HepG2 (cell line): ENCODE results near the gene STX1B. TPM values are rescaled to one million over a fixed set of nuclear protein-coding genes. Genes with fewer than 3 reads are reported as not detected.

Experiments
- ARID5B ChIP-seq: IDR thresholded peaks from 2 replicates; pipeline ENCODE4 v1.4.0; 2020; ENCODE audit warnings: mild to moderate bottlenecking, missing genetic modification reagents
- ATRX ChIP-seq: sonication (generic); formaldehyde crosslinking; IDR thresholded peaks from 2 replicates; pipeline ENCODE4 v1.4.0; 2020; ENCODE audit warnings: missing genetic modification reagents, borderline replicate concordance
- CC2D1A ChIP-seq: sonication (generic); formaldehyde crosslinking; IDR thresholded peaks from 2 replicates; pipeline ENCODE4 v1.8.1; 2023; ENCODE audit warnings: mild to moderate bottlenecking, missing genetic modification reagents
- FUBP1 ChIP-seq: sonication (generic); formaldehyde crosslinking; IDR thresholded peaks from 2 replicates; pipeline ENCODE4 v1.5.1; 2020; ENCODE audit warnings: missing genetic modification reagents, mild to moderate bottlenecking, borderline replicate concordance
- HIVEP1 ChIP-seq: sonication (generic); formaldehyde crosslinking; IDR thresholded peaks from 2 replicates; pipeline ENCODE4 v1.4.0; 2020; ENCODE audit warnings: mild to moderate bottlenecking, missing genetic modification reagents
- JARID2 ChIP-seq: sonication (generic); formaldehyde crosslinking; IDR thresholded peaks from 2 replicates; pipeline ENCODE4 v1.8.1; 2023; ENCODE audit warnings: missing genetic modification reagents, inconsistent platforms; ENCODE audit not compliant: insufficient replicate concordance
- KLF12 ChIP-seq: sonication (generic); formaldehyde crosslinking; IDR thresholded peaks from 2 replicates; pipeline ENCODE4 v1.4.0; 2020; ENCODE audit warnings: missing genetic modification reagents, borderline replicate concordance
- MZF1 ChIP-seq: sonication (generic); formaldehyde crosslinking; IDR thresholded peaks from 2 replicates; pipeline ENCODE4 v1.8.1; 2023; ENCODE audit warnings: mild to moderate bottlenecking, missing genetic modification reagents, borderline replicate concordance
- NR2F6 ChIP-seq, 2 experiments: IDR thresholded peaks; 2 replicates each; pipeline ENCODE4 v1.6.1; 2016; ENCODE audit warnings: antibody characterized with exemption in 1 of 2, mild to moderate bottlenecking in 1 of 2
- PHF8 ChIP-seq: sonication (generic); formaldehyde crosslinking; IDR thresholded peaks from 2 replicates; pipeline ENCODE4 v1.5.0; 2020; ENCODE audit warnings: missing genetic modification reagents
- PTBP1 ChIP-seq: fragments of 200-400 bp; formaldehyde crosslinking; IDR thresholded peaks from 2 replicates; pipeline ENCODE4 v1.6.1; 2018; ENCODE audit warnings: low read length, low read depth; ENCODE audit not compliant: poor library complexity, severe bottlenecking
- TMF1 ChIP-seq: sonication (generic); formaldehyde crosslinking; IDR thresholded peaks from 2 replicates; pipeline ENCODE4 v1.8.1; 2022; ENCODE audit warnings: low read depth, missing genetic modification reagents
- ZNF180 ChIP-seq: sonication (generic); formaldehyde crosslinking; IDR thresholded peaks from 2 replicates; pipeline ENCODE4 v1.4.0; 2020; ENCODE audit warnings: low read depth, missing genetic modification reagents, borderline replicate concordance
- polyA plus RNA-seq, 8 experiments: library from polyadenylated mRNA; depleted of rRNA in 3 of 8; stranded (reverse) in 7 of 8; unstranded in 1 of 8; fragments of >200 nt; fragmentation: Illumina TruSeq in 4 of 8; extraction: Trizol in 4 of 8; gene quantifications; 2 replicates each; pipeline versions ENCODE4 v1.2.1 to v1.2.3, GENCODE V29; 2011 to 2016; ENCODE audit warnings: low read depth in 4 of 8, missing spikeins in 1 of 8, mixed read lengths in 1 of 8; ENCODE audit not compliant: insufficient read depth in 1 of 8
- total RNA-seq, 5 experiments: library from RNA; depleted of rRNA; stranded (reverse); fragments of >200 nt; fragmentation: Illumina TruSeq; extraction: Trizol; gene quantifications; 2 replicates each; pipeline ENCODE4 v1.2.3, GENCODE V29; 2016; ENCODE audit warnings: low read depth in 1 of 5
- TF ChIP-seq, protein P1 (sequence below): sonication (generic); formaldehyde crosslinking; IDR thresholded peaks from 2 replicates; pipeline ENCODE4 v1.8.0; 2022; ENCODE audit warnings: mild to moderate bottlenecking, missing genetic modification reagents, moderate library complexity
- TF ChIP-seq, protein P2 (sequence below): sonication (generic); formaldehyde crosslinking; IDR thresholded peaks from 2 replicates; pipeline ENCODE4 v1.5.1; 2020; ENCODE audit warnings: mild to moderate bottlenecking, missing genetic modification reagents, borderline replicate concordance

Gene STX1B
- total and polyA plus RNA-seq, 2 of the 13 experiments (the other 11 are each of a cell fraction or from before 2014, with no cell fraction given): 2.1 to 3.0 TPM

GRCh38 chr16:31033709-31034492 lies 23.5 kb upstream of the STX1B start (continued):
- TF ChIP-seq FUBP1 (CRISPR knock-in tag) (no peak), TMF1 (CRISPR knock-in tag) (no peak), CC2D1A (CRISPR knock-in tag) (no peak), JARID2 (CRISPR knock-in tag) (no peak), ZNF180 (CRISPR knock-in tag) (0 out of 2 replicates have a peak, but pooled peaks have one; percentile 38), NR2F6 (IDR thresholded peaks at IDR 0.05) (no peak), NR2F6 (CRISPR knock-in tag; IDR thresholded peaks at IDR 0.05) (0 out of 2 replicates have a peak, but pooled peaks have one; percentile 48), PHF8 (CRISPR knock-in tag) (peak; percentile 51; the same call in 1 of the 2 replicates), KLF12 (no peak), ATRX (CRISPR knock-in tag) (no peak), MZF1 (CRISPR knock-in tag) (0 out of 2 replicates have a peak, but pooled peaks have one; percentile 51), HIVEP1 (CRISPR knock-in tag) (peak; percentile 42), ARID5B (CRISPR knock-in tag) (peak; percentile 52; the same call in 1 of the 2 replicates), PTBP1 (no peak)
- TF ChIP-seq, protein P1, sequence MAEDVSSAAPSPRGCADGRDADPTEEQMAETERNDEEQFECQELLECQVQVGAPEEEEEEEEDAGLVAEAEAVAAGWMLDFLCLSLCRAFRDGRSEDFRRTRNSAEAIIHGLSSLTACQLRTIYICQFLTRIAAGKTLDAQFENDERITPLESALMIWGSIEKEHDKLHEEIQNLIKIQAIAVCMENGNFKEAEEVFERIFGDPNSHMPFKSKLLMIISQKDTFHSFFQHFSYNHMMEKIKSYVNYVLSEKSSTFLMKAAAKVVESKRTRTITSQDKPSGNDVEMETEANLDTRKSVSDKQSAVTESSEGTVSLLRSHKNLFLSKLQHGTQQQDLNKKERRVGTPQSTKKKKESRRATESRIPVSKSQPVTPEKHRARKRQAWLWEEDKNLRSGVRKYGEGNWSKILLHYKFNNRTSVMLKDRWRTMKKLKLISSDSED (CRISPR knock-in tag): no peak
- TF ChIP-seq, protein P2, sequence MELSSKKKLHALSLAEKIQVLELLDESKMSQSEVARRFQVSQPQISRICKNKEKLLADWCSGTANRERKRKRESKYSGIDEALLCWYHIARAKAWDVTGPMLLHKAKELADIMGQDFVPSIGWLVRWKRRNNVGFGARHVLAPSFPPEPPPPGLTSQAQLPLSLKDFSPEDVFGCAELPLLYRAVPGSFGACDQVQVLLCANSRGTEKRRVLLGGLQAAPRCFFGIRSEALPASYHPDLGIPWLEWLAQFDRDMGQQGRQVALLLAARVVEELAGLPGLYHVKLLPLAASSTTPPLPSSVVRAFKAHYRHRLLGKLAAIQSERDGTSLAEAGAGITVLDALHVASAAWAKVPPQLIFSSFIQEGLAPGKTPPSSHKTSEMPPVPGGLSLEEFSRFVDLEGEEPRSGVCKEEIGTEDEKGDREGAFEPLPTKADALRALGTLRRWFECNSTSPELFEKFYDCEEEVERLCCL (CRISPR knock-in tag): no peak; the same call in 1 of the 2 replicates
